Upper lobe of left lung (tissue), 4 donors: ENCODE data around the gene APBB2.

Experiments used
- POLR2A ChIP-seq, 4 donors: fragments of 450-650 bp; IDR thresholded peaks; one replicate each; pipeline ENCODE4 v1.5.1; 2016 to 2017; ENCODE audit warnings: antibody characterized with exemption in 4 of 4, mild to moderate bottlenecking in 2 of 4
- TF ChIP-seq, protein P1 (sequence below), 6 experiments: fragments of 450-650 bp in 4 of 6; fragments of 200-600 bp in 2 of 6; sonication (generic) in 2 of 6; IDR thresholded peaks; one replicate each; pipeline ENCODE4 v1.5.1; 2016 to 2019; ENCODE audit warnings: antibody characterized with exemption in 6 of 6

DNA sequence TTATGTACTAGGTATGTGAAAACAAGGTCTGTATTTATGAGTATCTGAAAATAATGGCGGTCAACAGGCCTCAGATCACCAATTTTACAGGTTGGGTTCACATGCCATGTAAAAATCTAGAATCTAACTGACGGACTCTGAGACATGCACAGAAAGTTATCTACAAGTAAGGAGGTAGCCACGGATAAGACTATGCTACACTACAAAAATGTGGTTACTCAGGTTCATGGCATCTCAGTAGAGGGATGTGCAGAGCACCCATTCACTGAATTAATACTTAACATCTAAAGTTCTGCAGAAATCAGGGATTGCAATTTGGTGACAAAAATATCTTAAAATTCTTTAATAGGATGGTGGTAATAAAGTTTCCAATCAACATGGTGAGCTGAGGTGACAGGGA is 155.9 kb downstream of the APBB2 start:
- no peak for TF ChIP-seq POLR2A (IDR thresholded peaks at IDR 0.05)
- TF ChIP-seq, protein P1, sequence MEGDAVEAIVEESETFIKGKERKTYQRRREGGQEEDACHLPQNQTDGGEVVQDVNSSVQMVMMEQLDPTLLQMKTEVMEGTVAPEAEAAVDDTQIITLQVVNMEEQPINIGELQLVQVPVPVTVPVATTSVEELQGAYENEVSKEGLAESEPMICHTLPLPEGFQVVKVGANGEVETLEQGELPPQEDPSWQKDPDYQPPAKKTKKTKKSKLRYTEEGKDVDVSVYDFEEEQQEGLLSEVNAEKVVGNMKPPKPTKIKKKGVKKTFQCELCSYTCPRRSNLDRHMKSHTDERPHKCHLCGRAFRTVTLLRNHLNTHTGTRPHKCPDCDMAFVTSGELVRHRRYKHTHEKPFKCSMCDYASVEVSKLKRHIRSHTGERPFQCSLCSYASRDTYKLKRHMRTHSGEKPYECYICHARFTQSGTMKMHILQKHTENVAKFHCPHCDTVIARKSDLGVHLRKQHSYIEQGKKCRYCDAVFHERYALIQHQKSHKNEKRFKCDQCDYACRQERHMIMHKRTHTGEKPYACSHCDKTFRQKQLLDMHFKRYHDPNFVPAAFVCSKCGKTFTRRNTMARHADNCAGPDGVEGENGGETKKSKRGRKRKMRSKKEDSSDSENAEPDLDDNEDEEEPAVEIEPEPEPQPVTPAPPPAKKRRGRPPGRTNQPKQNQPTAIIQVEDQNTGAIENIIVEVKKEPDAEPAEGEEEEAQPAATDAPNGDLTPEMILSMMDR (IDR thresholded peaks at IDR 0.05), result no peak
